ENCODE data around the gene FILIP1. TPM values are rescaled to one million over a fixed set of nuclear protein-coding genes. Genes with fewer than 3 reads are reported as not detected.

The FILIP1 gene
- total and polyA plus RNA-seq, 2 of the 4 experiments (the other 2 are of a cell fraction), result under 0.01 to 0.03 TPM

DNA sequence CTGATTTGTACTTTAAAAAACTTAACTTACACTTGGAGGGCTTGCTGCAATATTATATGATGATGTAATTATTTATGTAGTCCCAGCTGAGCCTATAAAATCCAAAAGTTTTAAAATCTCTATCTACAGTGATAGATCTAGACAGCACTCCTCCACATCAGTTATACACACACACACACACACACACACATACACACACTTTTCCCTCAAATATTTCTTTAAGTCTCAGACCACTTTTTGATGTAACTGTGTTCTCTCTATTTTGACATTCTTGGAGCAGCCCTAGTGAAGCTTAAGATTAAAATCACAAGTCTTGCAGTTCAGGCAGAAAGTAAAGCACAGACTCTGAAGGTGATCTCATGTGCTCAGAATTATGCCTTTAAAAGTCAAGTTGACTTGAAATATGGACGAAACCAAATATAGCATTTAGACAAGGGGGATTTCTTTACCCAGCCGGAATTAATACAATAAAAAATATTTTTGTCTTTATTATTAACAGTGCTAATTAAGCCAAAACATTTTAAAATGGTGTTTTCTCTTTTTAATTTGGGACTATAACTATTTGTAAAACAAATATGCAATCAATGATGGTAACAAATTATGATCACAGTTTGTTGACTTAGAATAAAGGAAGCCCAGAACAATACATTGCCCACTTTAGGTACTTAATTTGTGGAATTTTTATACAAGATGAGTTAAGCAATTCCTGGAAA lies 145.5 kb downstream of the FILIP1 start:
- no peak overlapping the region for H2AK9ac ChIP-seq (replicated peaks; ENCODE audit: low read depth, low read length, poor library complexity)
- dilution Hi-C loops (cut with HindIII; ENCODE audit: low sequenced_read_pairs, unreplicated experiment) (no loop called here), in situ Hi-C loops (cut with MboI; ENCODE audit: low sequenced_read_pairs) (no loop called here), intact Hi-C loops (cut with micrococcal nuclease) (no loop called here)
- no peak overlapping the region for H3K9ac ChIP-seq (ENCODE audit: low read depth, low read length)
- H3K4me2 ChIP-seq (ENCODE audit: low read depth, low read length), result no peak overlapping the region
- no peak overlapping the region for H3K4ac ChIP-seq (ENCODE audit: low read depth, low read length)
- H3K27ac ChIP-seq (ENCODE audit: insufficient read depth, low read length), result no peak overlapping the region
- H2AFZ ChIP-seq (replicated peaks; ENCODE audit: low read length, poor library complexity), result no peak overlapping the region
- ATAC-seq (ENCODE audit: low read depth) (peak; percentile 60), DNase-seq (peak; percentile 41)
- no peaks in the 10 kb centered on the region for H4K20me1 ChIP-seq (ENCODE audit: insufficient read depth, low read length)
- no peak overlapping the region for H3K23ac ChIP-seq (ENCODE audit: low read depth, low read length)
- no peak overlapping the region for H3K4me3 ChIP-seq (ENCODE audit: insufficient read depth, low read depth, low read length)
- no peak overlapping the region for H2BK20ac ChIP-seq (ENCODE audit: low read depth, low read length)
- H3K14ac ChIP-seq (replicated peaks; ENCODE audit: low read depth, low read length), result no peak overlapping the region
- H2BK120ac ChIP-seq (ENCODE audit: low read depth, low read length), result no peak overlapping the region
- H4K8ac ChIP-seq (ENCODE audit: low read depth in 2 of 2, low read length in 2 of 2), result no peak overlapping the region
- no peak overlapping the region for H4K91ac ChIP-seq (ENCODE audit: insufficient read depth, low read depth, low read length)
- H4K5ac ChIP-seq (ENCODE audit: low read depth, low read length), result no peak overlapping the region
- ChIA-PET POLR2A (ENCODE audit: unreplicated experiment) (no interaction called here), CTCF (interaction anchor here (1.0 kb wide), 1 partner anchor 20 kb away, joined by 3 read pairs; no protein-coding TSS in a partner anchor)
- H3K56ac ChIP-seq (ENCODE audit: extremely low read depth, insufficient read depth, low read length), result no peak overlapping the region
- H3K36me3 ChIP-seq (ENCODE audit: control insufficient read depth, insufficient read depth, low read length), result no peaks in the 10 kb centered on the region
- TF ChIP-seq, protein P1, sequence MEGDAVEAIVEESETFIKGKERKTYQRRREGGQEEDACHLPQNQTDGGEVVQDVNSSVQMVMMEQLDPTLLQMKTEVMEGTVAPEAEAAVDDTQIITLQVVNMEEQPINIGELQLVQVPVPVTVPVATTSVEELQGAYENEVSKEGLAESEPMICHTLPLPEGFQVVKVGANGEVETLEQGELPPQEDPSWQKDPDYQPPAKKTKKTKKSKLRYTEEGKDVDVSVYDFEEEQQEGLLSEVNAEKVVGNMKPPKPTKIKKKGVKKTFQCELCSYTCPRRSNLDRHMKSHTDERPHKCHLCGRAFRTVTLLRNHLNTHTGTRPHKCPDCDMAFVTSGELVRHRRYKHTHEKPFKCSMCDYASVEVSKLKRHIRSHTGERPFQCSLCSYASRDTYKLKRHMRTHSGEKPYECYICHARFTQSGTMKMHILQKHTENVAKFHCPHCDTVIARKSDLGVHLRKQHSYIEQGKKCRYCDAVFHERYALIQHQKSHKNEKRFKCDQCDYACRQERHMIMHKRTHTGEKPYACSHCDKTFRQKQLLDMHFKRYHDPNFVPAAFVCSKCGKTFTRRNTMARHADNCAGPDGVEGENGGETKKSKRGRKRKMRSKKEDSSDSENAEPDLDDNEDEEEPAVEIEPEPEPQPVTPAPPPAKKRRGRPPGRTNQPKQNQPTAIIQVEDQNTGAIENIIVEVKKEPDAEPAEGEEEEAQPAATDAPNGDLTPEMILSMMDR (conservative IDR thresholded peaks at IDR 0.05; ENCODE audit: low read depth, low read length), result no peak
- TF ChIP-seq RFX5 (IDR thresholded peaks at IDR 0.05; ENCODE audit: low read depth, low read length) (no peak), POLR2A (IDR thresholded peaks at IDR 0.05; ENCODE audit: low read depth, low read length) (no peak), FOS (IDR thresholded peaks at IDR 0.05; ENCODE audit: low read depth, low read length) (no peak), BHLHE40 (IDR thresholded peaks at IDR 0.05; ENCODE audit: low read depth, low read length) (no peak), CEBPB (IDR thresholded peaks at IDR 0.05; ENCODE audit: low read depth, low read length) (no peak), MAZ (IDR thresholded peaks at IDR 0.05; ENCODE audit: borderline replicate concordance, low read depth, low read length) (no peak), RAD21 (IDR thresholded peaks at IDR 0.05; ENCODE audit: low read length) (no peak), CHD1 (IDR thresholded peaks at IDR 0.05; ENCODE audit: low read depth, low read length) (no peak), NFE2L2 (IDR thresholded peaks at IDR 0.05; ENCODE audit: low read depth, low read length) (no peak)
- TF ChIP-seq, protein P2, sequence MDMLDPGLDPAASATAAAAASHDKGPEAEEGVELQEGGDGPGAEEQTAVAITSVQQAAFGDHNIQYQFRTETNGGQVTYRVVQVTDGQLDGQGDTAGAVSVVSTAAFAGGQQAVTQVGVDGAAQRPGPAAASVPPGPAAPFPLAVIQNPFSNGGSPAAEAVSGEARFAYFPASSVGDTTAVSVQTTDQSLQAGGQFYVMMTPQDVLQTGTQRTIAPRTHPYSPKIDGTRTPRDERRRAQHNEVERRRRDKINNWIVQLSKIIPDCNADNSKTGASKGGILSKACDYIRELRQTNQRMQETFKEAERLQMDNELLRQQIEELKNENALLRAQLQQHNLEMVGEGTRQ (IDR thresholded peaks at IDR 0.05; ENCODE audit: low read depth, low read length), result no peak
- H3K18ac ChIP-seq (ENCODE audit: low read depth, low read length), result no peak overlapping the region
- no peaks in the 10 kb centered on the region for H3K9me1 ChIP-seq (ENCODE audit: insufficient read depth, low read length)
- no peak overlapping the region for H2BK5ac ChIP-seq (ENCODE audit: low read depth, low read length, poor library complexity, severe bottlenecking)
- no peaks in the 10 kb centered on the region for H3K9me3 ChIP-seq (ENCODE audit: control insufficient read depth, insufficient read depth, low read length)
- BruUV-seq (replicated peaks), result no TSS peak
- no peak overlapping the region for H2AK5ac ChIP-seq (ENCODE audit: low read depth, low read length)
- H2BK15ac ChIP-seq (ENCODE audit: low read depth, low read length), result no peak overlapping the region
- WGBS, 2 experiments (ENCODE audit: extremely low coverage in 2 of 2, insufficient read length in 1 of 2), result no CpG with 5 or more reads among the region's 2 CpGs
- H3K27me3 ChIP-seq (ENCODE audit: control insufficient read depth, insufficient read depth, low read length), result peaks cover 6% of the 10 kb centered on the region
- H3K79me1 ChIP-seq (ENCODE audit: low read depth in 1 of 2, low read length in 2 of 2), result no peaks in the 10 kb centered on the region
- H3K4me1 ChIP-seq (ENCODE audit: control insufficient read depth, insufficient read depth, low read length), result no peaks in the 10 kb centered on the region; the same call in 1 of the 2 replicates

All from IMR-90 (cell line).